ENCODE results near the gene PTPRD.

The PTPRD gene

GRCh38 chr9:9598723-9599122 lies 1014.1 kb downstream of the PTPRD start:
- no peak for DNase-seq (ENCODE audit: low spot score)

- no peak for DNase-seq (ENCODE audit: low spot score)
Measured at GRCh38 chr9:9592104-9592503, 1020.7 kb downstream of the PTPRD start.

GRCh38 chr9:9585920-9586319 lies 1026.9 kb downstream of the PTPRD start:
- no peak for DNase-seq (ENCODE audit: low spot score)

- no peak for DNase-seq (ENCODE audit: low spot score)
Measured at GRCh38 chr9:9574080-9574479, 1038.7 kb downstream of the PTPRD start.

GRCh38 chr9:9565700-9566099 lies 1047.1 kb downstream of the PTPRD start:
- DNase-seq (ENCODE audit: low spot score) = no peak

- no peak for DNase-seq (ENCODE audit: low spot score)
Measured at GRCh38 chr9:9563817-9564216, 1049.0 kb downstream of the PTPRD start.

- no peak for DNase-seq (ENCODE audit: low spot score)
Measured at GRCh38 chr9:9560382-9561035, 1052.3 kb downstream of the PTPRD start.

GRCh38 chr9:9558907-9559306 lies 1053.9 kb downstream of the PTPRD start:
- DNase-seq (ENCODE audit: low spot score) = no peak

GRCh38 chr9:9557804-9558334 lies 1054.9 kb downstream of the PTPRD start:
- DNase-seq (ENCODE audit: low spot score) = no peak

- DNase-seq (ENCODE audit: low spot score) = no peak
Measured at GRCh38 chr9:9556865-9557803, 1055.7 kb downstream of the PTPRD start.

- DNase-seq (ENCODE audit: low spot score) = no peak
Measured at GRCh38 chr9:9552665-9553064, 1060.1 kb downstream of the PTPRD start.

- DNase-seq (ENCODE audit: low spot score) = no peak
Measured at GRCh38 chr9:9538766-9539165, 1074.0 kb downstream of the PTPRD start.

GRCh38 chr9:9538356-9538755 lies 1074.4 kb downstream of the PTPRD start:
- no peak for DNase-seq (ENCODE audit: low spot score)

- DNase-seq (ENCODE audit: low spot score) = no peak
Measured at GRCh38 chr9:9536523-9536922, 1076.3 kb downstream of the PTPRD start.

- DNase-seq (ENCODE audit: low spot score) = no peak
Measured at GRCh38 chr9:9523476-9524139, 1089.2 kb downstream of the PTPRD start.

- DNase-seq (ENCODE audit: low spot score) = no peak
Measured at GRCh38 chr9:9522406-9522805, 1090.4 kb downstream of the PTPRD start.

- no peak for DNase-seq (ENCODE audit: low spot score)
Measured at GRCh38 chr9:9521033-9521779, 1091.6 kb downstream of the PTPRD start.

GRCh38 chr9:9504869-9505268 lies 1107.9 kb downstream of the PTPRD start:
- no peak for DNase-seq (ENCODE audit: low spot score)

GRCh38 chr9:9499546-9499945 lies 1113.3 kb downstream of the PTPRD start:
- DNase-seq (ENCODE audit: low spot score) = no peak

GRCh38 chr9:9498846-9499245 lies 1114.0 kb downstream of the PTPRD start:
- DNase-seq (ENCODE audit: low spot score) = no peak

- DNase-seq (ENCODE audit: low spot score) = no peak
Measured at GRCh38 chr9:9498128-9498527, 1114.7 kb downstream of the PTPRD start.

- DNase-seq (ENCODE audit: low spot score) = no peak
Measured at GRCh38 chr9:9494336-9494735, 1118.5 kb downstream of the PTPRD start.
